ENCODE data around the gene PRKCSH.
"Not testable (repeated sequence)": the region's sequence is repeated elsewhere in the genome, so short reads cannot be mapped to it uniquely, and the experiment has no call there.

Gene PRKCSH

GRCh38 chr19:11451327-11451870 is 16.0 kb downstream of the PRKCSH start:
- DNase-seq = no peak

DNA sequence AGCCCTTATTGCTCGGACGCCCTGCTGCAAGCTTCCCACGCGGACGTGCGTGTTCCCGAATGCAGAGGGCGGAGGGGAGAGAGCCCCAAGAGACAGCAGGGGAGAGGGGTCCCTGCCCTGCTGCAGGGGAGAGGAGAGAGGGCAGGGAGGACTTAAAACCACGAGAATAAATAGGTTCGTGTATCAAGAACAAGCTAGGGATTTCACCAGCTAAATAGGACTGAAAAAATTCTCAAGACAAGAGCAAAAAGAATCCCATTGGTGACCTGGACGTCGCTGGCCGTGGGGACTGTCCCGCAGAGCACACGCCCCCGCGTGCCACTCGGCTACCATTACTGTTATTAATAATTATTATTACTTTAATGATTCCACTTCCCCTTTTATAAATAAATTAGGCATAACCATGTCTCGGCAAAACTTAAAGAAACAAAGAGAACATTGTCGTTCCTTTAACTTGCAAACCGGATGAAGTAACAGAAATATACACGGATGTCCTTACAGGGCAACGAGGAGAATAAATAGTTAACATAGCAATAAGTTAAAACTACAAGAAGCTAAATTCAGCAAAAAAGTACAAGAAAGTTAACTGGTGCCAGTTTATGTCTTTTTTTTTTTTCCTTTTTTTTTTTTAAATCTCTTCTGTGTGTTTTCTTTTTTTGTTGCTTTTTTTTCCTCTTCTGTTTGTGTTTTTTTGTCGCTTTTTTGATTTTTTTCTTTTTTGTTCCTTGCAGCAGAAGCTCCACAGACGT is 16.6 kb downstream of the PRKCSH start:
- no peak for DNase-seq

DNA sequence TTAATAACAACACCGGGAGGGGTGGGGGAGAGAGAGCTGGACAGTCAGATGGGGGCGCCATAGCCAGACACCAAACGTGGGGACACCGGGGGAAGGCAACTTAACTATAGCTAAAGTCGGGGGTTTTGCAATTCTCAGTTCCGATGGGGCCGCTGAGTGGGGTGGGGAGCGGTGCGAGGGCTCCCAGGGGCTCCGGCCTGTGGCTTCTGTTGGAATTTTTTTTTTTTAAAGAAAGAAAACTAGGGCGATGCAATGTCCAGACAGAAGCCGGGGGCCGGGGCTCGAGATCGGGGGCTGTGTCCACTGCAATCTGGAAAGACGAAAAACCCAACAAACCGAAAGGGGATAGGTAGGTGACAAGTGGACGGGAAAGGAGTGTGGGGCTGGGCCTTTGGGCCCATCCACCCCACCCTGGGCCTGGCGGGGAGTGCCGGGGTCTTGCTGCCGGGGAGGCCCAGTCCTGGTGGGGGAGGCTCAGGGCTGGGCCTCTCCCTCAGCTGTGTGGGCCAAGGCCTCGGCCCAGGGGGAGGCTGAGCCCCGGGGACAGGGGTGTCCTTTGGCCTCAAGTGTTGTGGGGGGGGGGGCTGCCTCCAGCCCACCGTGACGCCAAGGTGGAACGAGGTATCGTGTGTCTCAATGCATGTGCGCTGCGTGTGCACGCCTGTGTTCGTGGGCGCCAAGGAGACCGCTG is 17.3 kb downstream of the PRKCSH start:
- DNase-seq = peak; percentile 33

DNA sequence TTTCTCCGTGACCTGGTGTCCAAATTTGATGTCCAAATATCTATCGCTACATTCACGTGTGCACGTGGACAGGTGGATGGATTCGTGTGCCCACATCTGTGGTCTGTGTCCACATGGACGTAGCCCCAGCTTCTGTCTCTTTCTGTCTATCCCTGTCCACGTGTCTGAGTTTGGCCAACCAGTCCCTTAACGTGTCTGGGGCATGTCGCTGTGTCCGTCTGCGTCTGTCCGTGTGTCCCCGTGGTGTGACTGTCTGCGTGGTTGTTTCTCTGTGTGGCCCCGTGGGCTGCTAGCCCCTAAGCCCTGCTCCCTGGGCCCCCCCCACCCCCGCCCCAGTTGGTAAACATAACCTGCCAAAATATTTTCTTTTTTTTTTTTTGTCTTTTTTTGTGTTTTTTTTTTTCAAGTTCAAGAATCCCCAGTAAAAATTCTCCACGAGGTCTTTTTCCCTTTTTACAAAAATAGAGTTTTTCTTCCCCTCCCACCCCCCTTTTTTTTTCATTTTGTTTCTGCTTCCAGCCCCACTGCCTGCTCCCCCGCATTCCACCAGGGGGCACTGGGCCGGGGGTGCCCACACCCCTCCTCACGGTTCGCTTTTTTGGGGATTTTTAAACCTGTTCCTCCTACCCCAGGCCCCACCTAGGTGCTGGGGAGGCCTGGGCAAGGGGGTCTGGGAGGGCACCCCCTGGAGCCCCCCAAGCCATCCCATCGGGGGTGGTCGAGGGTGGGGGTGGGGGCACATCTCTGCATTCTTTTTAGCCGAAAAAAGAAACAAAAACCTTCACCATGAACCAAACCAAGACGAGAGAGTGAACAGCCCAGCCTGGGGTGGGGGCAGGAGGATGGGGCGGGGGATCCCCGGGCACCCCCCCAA is 18.3 kb downstream of the PRKCSH start:
- DNase-seq = peak; percentile 28

- not testable (repeated sequence) for DNase-seq
These were observed 19.8 kb downstream of the PRKCSH start for GRCh38 chr19:11455233-11455554.

- no peak for DNase-seq
These were observed 21.2 kb downstream of the PRKCSH start for GRCh38 chr19:11456659-11457058.

GRCh38 chr19:11457115-11457514 is 21.7 kb downstream of the PRKCSH start:
- DNase-seq = no peak

DNA sequence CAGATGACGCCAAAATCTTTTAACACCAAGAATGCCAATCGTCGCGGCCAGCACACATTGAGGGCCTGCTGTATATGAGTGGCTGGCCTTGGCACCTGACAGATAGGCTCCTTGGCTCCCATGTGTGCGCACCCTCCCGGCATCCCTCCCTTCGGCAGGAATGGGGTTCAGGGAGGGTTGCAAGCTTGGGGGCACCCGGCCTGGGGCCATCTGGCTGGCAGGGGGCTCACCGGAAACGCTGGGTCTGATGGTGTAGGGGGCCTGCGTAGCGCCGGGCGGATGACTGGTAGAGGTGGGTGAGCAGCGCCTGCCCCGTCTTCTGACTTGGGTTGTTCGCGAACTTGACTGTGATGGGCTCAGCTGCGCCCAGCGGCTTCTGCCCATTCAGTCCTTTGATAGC is 22.4 kb downstream of the PRKCSH start:
- no peak for DNase-seq

DNA sequence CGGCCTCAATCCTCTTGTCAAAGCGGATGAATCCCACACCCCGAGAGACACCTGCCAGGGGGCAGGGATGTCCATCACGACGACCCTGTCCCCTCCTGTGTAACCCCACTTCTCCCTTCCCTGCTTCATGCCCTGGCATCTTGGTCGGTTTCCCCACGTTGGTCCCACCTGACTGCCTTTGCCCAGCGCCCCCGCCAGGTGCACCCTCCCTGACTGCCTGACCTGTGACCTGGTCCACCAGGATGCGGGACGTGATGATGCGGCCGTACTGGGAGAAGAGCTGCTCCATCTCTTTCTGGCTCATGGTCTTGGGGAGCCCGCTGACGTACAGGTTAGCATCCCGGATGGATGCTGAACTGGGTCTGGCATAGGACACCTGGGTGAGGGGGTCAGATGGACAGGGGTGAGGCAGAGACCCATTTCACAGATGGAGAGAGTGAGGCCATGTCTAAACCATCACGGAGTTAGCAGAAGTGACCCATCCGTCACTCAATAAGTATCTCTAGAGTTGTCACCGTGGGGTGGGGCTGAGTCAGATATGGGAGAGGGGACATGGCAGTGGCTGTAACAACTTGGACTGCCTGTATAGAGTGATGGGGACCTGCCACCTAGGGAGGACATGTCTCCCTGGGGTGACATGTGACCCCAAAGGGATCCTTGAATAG is 22.9 kb downstream of the PRKCSH start:
- DNase-seq = no peak

DNA sequence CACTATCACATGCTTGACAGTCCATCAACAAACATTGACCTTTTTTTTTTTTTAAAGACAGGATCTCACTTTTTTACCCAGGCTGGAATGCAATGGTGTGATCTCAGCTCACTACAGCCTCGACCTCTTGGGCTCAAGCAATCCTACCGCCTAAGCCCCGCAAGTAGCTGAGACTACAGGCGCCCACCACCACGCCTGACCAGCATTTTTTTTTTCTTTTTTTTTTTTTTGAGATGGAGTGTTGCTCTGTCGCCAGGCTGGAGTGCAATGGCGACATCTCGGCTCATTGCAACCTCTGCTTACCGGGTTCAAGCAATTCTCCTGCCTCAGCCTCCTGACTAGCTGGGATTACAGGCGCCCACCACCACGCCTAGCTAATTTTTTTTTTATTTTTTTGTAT is 23.5 kb downstream of the PRKCSH start:
- DNase-seq = not testable (repeated sequence)

DNA sequence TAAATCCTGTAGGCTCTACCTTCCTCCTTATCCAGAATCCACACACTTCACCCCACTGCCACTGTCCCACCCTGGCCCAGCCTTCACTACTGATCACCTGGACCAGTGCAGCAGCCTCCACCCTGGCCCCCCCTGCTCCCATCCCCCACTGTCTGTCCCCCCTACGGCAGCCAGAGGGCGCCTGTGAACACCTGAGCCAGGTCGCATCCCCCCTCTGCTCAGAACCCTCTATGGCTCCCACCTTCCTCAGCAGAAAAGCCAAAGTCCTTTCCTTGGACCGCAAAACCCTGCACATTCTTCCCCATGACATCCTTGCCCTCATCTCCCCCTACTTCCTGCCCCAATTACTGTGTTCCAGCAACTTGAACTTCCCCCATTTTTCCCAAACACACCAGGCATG is 24.8 kb downstream of the PRKCSH start:
- DNase-seq = no peak

- no peak for DNase-seq
These were observed 26.0 kb downstream of the PRKCSH start for GRCh38 chr19:11461453-11461852.

DNA sequence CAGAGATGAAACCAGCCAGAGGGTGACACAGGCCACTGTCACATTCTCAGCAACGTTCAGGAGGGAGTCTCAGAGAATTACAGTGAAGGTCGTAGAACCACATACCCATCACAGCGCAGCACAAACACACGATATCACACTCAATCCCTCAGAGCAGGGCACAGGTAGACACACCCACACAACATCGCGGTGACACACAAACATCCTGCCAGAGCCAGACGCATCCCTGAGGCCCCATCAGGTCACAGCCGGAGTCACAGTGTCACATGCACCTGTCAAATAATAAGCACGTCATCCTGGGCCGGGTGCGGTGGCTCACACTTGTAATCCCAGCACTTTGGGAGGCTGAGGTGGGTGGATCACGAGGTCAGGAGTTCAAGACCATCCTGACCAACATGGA is 28.0 kb downstream of the PRKCSH start:
- no peak for DNase-seq

DNA sequence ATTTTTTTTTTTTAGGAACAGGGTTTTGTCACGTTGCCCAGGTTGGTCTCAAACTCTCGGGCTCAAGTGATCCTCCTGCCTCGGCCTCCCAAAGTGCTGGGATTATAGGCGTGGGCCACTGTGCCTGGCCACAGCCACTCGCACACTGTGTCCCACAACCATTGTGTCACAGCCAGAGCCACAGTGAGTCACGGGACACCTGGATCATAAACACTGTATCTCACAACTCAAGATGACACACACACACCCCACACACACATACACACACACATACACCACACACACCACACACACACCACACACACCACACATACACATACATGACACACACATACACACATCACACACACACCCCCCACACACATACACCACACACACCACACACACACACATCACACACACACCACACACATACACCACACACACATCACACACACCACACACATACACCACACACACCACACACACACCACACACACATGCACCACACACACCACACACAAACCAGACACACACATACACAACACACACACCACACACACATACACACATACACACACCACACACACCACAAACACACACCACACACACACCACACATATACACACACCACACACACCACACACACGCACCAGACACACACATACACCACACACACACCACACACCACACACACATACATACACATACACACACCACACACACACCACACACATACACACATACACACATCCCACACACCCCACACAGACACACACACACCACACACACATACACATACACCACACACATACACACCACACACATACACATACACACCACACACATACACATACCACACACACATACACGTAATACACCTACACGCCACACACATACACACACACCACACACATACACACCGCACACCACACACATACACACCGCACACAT is 29.2 kb downstream of the PRKCSH start:
- DNase-seq = no peak

GRCh38 chr19:11465600-11465999 is 30.2 kb downstream of the PRKCSH start:
- DNase-seq = no peak

- DNase-seq = not testable (repeated sequence)
These were observed 32.9 kb downstream of the PRKCSH start for GRCh38 chr19:11468266-11468845.

DNA sequence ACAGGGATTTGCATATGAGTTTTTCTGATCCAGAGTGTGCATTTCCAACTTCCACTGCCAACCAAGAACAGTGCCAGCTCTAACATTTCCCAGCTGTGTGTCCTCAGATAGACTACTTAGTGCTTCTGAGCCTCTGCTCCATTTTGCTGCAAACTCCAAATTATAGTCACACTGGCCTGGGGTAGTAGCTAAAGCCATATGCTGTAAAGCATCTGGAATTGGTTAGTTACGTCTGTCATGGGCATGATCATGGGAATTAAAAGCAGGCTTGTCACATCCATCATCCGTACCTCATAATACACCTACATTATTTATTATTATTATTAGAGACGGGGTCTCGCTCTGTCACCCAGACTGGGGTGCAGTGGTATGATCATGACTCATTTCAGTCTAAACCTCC is 38.3 kb downstream of the PRKCSH start:
- no peak for DNase-seq

DNA sequence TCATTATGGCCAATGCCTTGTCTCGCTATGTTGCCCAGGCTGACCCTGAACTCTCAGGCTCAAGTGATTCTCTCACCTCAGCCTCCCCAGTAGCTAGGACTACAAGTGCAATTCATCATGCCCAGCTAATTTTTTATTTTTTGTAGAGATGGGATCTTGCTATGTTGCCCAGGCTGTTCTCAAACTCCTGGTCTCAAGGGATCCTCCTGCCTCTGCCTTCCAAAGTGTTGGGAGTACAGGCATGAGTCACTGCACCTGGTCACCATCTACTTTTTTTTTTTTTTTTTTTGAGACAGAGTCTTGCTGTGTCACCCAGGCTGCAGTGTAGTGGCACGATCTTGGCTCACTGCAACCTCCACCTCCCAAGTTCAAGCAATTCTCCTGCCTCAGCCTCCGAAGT is 39.9 kb downstream of the PRKCSH start:
- DNase-seq = not testable (repeated sequence)

GRCh38 chr19:11475861-11476260 is 40.4 kb downstream of the PRKCSH start:
- DNase-seq = no peak

- peak; percentile 69 for DNase-seq
These were observed 43.0 kb downstream of the PRKCSH start for GRCh38 chr19:11478167-11479089.
